Measurements from ENCODE around the gene DCDC2C.

DCDC2C gene

GRCh38 chr2:3680548-3681345, 22.6 kb upstream of the DCDC2C start:
- no peak overlapping the region for H3K4me3 ChIP-seq (ENCODE audit: low read length)
- no peak for TF ChIP-seq ZNF274 (IDR thresholded peaks at IDR 0.05; ENCODE audit: low read depth, low read length)

- no peak for TF ChIP-seq ZNF274 (IDR thresholded peaks at IDR 0.05; ENCODE audit: low read depth, low read length)
- H3K4me3 ChIP-seq (ENCODE audit: low read length) = no peak overlapping the region
These were observed 21.8 kb upstream of the DCDC2C start for GRCh38 chr2:3681625-3682024.

GRCh38 chr2:3682811-3683210, 20.6 kb upstream of the DCDC2C start:
- no peak for TF ChIP-seq ZNF274 (IDR thresholded peaks at IDR 0.05; ENCODE audit: low read depth, low read length)
- H3K4me3 ChIP-seq (ENCODE audit: low read length) = no peak overlapping the region

DNA sequence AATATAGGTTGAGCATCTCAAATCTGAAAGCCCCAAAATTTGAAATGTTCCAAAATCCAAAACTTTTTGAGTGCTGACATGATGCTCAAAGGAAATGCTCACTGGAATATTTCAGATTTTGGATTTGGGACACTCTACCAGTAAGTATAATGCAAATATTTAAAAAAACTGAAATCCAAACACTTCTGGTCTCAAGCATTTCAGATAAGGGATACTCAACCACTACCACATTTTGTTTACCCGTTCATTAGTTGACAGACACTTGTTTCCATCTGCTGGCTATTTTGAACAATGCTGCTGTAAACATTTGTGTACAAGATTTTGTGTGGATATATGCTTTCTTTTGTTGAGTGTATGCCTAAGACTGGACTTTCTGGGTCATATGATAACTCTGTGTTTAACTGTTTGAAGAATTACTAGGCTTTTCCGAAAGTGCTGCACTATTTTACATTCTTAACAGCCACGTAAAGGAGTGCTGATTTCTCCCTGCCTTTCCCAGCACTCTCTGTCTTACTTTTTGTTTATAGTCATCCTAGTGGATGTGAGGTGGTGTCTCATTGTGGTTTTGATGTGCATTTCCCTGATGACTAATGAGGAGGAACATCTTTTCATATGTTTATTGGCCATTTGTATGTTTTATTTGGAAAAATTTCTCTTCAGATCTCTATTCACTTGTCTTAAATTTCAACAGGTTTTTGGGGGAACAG, 19.5 kb upstream of the DCDC2C start:
- TF ChIP-seq ZNF274 (IDR thresholded peaks at IDR 0.05; ENCODE audit: low read depth, low read length) = no peak
- no peak overlapping the region for H3K4me3 ChIP-seq (ENCODE audit: low read length)

DNA sequence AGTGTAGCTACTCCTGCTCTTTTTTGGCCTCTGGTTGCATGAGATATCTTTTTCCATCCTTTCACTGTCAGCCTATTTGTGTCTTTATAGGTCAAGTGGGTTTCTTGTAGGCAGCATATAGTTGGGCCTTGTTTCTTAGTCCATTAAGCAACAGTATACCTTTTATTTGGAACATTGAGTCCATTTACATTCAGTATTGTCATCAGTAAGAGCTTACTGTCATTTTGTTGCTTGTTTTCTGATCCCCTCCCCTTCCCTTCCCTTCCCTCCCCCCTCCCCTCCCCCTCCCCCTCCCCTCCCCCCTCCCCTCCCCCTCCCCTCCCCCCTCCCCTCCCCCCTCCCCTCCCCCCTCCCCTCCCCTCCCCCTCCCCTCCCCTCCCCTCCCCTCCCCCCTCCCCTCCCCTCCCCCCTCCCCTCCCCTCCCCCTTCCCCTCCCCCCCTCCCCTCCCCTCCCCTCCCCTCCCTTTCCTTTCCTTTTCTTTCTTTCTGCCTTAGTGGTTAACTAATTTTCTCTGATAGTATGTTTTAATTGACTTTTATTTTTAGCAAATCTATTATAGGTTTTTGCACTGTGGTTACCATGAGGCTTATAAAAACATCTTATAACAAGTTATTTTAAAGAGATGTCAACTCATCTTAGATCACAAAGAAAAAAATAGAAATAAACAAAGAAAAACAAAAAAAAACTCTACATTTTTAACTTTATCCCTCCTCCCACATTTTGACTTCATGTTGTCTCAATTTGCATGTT, 13.2 kb upstream of the DCDC2C start:
- H3K4me3 ChIP-seq (ENCODE audit: low read length) = no peak overlapping the region
- TF ChIP-seq ZNF274 (IDR thresholded peaks at IDR 0.05; ENCODE audit: low read depth, low read length) = no peak

- H3K4me3 ChIP-seq (ENCODE audit: low read length) = no peak overlapping the region
- no peak for TF ChIP-seq ZNF274 (IDR thresholded peaks at IDR 0.05; ENCODE audit: low read depth, low read length)
These were observed 11.0 kb upstream of the DCDC2C start for GRCh38 chr2:3692375-3692774.

DNA sequence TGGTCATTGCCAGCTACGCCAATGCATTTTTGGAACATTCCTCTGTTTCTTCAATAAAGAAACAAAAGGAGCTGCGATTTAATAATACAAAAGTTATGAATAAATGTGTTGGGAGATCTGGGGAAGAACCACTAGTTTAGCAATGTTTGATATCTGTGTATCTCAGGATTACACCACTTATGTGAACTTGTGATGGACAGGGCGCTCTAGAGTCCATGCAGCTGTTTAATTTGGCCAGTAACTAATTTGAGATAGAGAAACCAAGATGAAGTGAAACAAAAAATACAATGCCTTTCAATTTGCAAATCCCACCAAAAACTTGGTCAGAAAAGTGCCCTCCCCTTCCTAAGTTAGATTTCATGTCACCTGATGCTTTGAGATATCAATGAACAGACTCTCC, 6.8 kb upstream of the DCDC2C start:
- no peak for TF ChIP-seq ZNF274 (IDR thresholded peaks at IDR 0.05; ENCODE audit: low read depth, low read length)
- H3K4me3 ChIP-seq (ENCODE audit: low read length) = no peak overlapping the region

GRCh38 chr2:3701071-3701470, 2.3 kb upstream of the DCDC2C start:
- H3K4me3 ChIP-seq (ENCODE audit: low read length) = no peak overlapping the region
- TF ChIP-seq ZNF274 (IDR thresholded peaks at IDR 0.05; ENCODE audit: low read depth, low read length) = no peak

GRCh38 chr2:3703757-3704355, 481 bp downstream of the DCDC2C start:
- no peak for TF ChIP-seq ZNF274 (IDR thresholded peaks at IDR 0.05; ENCODE audit: low read depth, low read length)
- H3K4me3 ChIP-seq (ENCODE audit: low read length) = no peak overlapping the region

DNA sequence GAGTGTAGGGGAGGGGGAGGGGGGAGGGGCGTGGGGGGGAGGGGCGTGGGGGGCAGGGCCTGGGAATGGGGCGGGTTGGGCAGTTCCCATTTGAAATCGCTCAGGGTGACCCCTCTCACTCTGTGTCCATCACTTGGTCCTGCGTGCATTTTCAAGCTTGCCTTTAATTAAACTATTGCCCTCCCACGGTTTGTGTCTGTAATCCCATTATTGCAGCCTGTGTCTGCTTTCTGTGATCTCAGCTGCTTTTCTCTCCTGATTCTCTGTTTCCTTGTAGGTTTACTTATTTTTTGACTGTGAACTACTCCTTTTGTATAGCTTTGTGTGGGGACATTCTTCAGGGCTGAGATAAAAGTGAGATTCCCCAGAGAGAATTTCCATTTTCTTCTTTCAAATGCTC, 1.3 kb downstream of the DCDC2C start:
- no peak overlapping the region for H3K4me3 ChIP-seq (ENCODE audit: low read length)
- no peak for TF ChIP-seq ZNF274 (IDR thresholded peaks at IDR 0.05; ENCODE audit: low read depth, low read length)

- no peak overlapping the region for H3K4me3 ChIP-seq (ENCODE audit: low read length)
- TF ChIP-seq ZNF274 (IDR thresholded peaks at IDR 0.05; ENCODE audit: low read depth, low read length) = no peak
These were observed 2.4 kb downstream of the DCDC2C start for GRCh38 chr2:3705782-3706181.

GRCh38 chr2:3706892-3707291, 3.5 kb downstream of the DCDC2C start:
- H3K4me3 ChIP-seq (ENCODE audit: low read length) = no peak overlapping the region
- TF ChIP-seq ZNF274 (IDR thresholded peaks at IDR 0.05; ENCODE audit: low read depth, low read length) = no peak

DNA sequence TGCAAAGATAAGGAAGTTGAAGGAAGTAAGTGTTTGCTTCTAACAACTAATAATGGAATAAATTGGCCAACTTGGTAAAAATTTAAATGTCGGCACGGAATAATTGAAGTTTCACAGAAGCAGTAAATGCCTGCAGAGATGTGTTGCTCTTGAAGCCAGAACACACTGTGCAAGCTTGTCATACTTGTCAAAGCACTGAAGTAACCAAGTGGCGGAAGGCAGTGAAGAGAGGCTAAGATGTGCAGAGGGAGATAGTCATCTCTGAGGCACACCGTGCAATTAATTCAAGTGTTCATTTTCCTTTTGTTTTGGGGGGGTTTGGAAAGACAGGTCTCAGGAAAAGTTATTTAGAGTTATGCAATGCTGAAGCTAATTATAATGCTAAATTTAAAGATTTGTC, 5.2 kb downstream of the DCDC2C start:
- no peak overlapping the region for H3K4me3 ChIP-seq (ENCODE audit: low read length)
- no peak for TF ChIP-seq ZNF274 (IDR thresholded peaks at IDR 0.05; ENCODE audit: low read depth, low read length)

GRCh38 chr2:3709225-3709624, 5.8 kb downstream of the DCDC2C start:
- H3K4me3 ChIP-seq (ENCODE audit: low read length) = no peak overlapping the region
- no peak for TF ChIP-seq ZNF274 (IDR thresholded peaks at IDR 0.05; ENCODE audit: low read depth, low read length)

Data from GM08714 (cell line).